ENCODE data around the gene BTBD9. TPM values are rescaled to one million over a fixed set of nuclear protein-coding genes. Genes with fewer than 3 reads are reported as not detected.

The BTBD9 gene
- total RNA-seq, 1 experiment from 2014 or later, result 8.9 TPM

- Histone ChIP-seq H4K8ac (replicated peaks; ENCODE audit: insufficient read length, low read depth, low read length) (no peak overlapping the region), H2AFZ (ENCODE audit: low read length) (no peak overlapping the region), H4K91ac (ENCODE audit: insufficient read length, low read depth, low read length) (no peak overlapping the region), H2AK5ac (ENCODE audit: insufficient read length, low read length) (no peak overlapping the region), H3K23ac (ENCODE audit: insufficient read length, low read depth, low read length) (no peak overlapping the region), H3K79me2 (ENCODE audit: insufficient read depth, low read length) (no peaks in the 10 kb centered on the region), H2BK5ac (ENCODE audit: insufficient read length, low read length) (no peak overlapping the region), H2BK120ac (ENCODE audit: low read depth, low read length, poor library complexity, severe bottlenecking) (no peak overlapping the region), H3K9me3 (ENCODE audit: control insufficient read depth, low read depth, low read length) (no peaks in the 10 kb centered on the region), H3K18ac (ENCODE audit: insufficient read length, low read depth, low read length) (no peak overlapping the region), H3K4me2 (ENCODE audit: insufficient read depth, insufficient read length, low read length) (no peak overlapping the region), H3K4me1 (ENCODE audit: insufficient read depth, low read length) (peaks cover 8% of the 10 kb centered on the region; the same call in 1 of the 2 replicates), H3K79me1 (ENCODE audit: insufficient read depth, low read depth, low read length, poor library complexity, severe bottlenecking) (no peaks in the 10 kb centered on the region), H3K23me2 (ENCODE audit: insufficient read length, low read depth, low read length, poor library complexity, severe bottlenecking) (no peaks in the 10 kb centered on the region), H3T11ph (ENCODE audit: low read length) (no peak overlapping the region), H2BK12ac (ENCODE audit: insufficient read length, low read depth, low read length) (no peak overlapping the region), H4K20me1 (ENCODE audit: control insufficient read depth, insufficient read depth, insufficient read length) (no peaks in the 10 kb centered on the region), H3K27ac (ENCODE audit: insufficient read length, low read depth, low read length) (no peak overlapping the region), H3K56ac (ENCODE audit: insufficient read length, low read depth, low read length) (no peak overlapping the region), H3K27me3 (ENCODE audit: insufficient read depth, low read length) (no peaks in the 10 kb centered on the region), H4K5ac (ENCODE audit: insufficient read length, low read depth, low read length) (no peak overlapping the region), H2BK15ac (ENCODE audit: low read depth, low read length) (no peak overlapping the region), H3K4ac (ENCODE audit: low read depth, low read length) (no peak overlapping the region), H2BK20ac (ENCODE audit: low read depth, low read length, poor library complexity, severe bottlenecking) (no peak overlapping the region), H3K14ac (ENCODE audit: insufficient read depth, low read length) (no peak overlapping the region), H3K9ac (ENCODE audit: extremely low read depth, insufficient read length, low read length) (no peak overlapping the region)
- peak overlapping the region in 2 of 3 experiments; percentile 33 to 74; a peak in 3 of 7 replicates for H3K27ac Mint-ChIP-seq
- no peak for DNase-seq
- peaks cover 41 to 52% of the 10 kb centered on the region in 2 experiments for H3K4me1 Mint-ChIP-seq
- no peaks in the 10 kb centered on the region for H3K27me3 Mint-ChIP-seq (ENCODE audit: low read depth)
- H3K9me3 Mint-ChIP-seq, result no peaks in the 10 kb centered on the region
- H3K36me3 Mint-ChIP-seq (ENCODE audit: insufficient read depth in 1 of 3, low read depth in 3 of 3), result no peaks in the 10 kb centered on the region
- TF ChIP-seq CTCF (conservative IDR thresholded peaks at IDR 0.05), result no peak
- H3K4me3 Mint-ChIP-seq, result no peak overlapping the region
- WGBS (ENCODE audit: extremely low coverage, insufficient read length, low lambda C conversion rate), result no CpG with 5 or more reads among the region's 5 CpGs
Observed at GRCh38 chr6:38192487-38192886, 447.2 kb downstream of the BTBD9 start.

All from H9 (cell line).